Measurements from ENCODE around the gene GPR152.
"Not testable (repeated sequence)": the region's sequence is repeated elsewhere in the genome, so short reads cannot be mapped to it uniquely, and the experiment has no call there.

Gene GPR152

GRCh38 chr11:67428052-67429001 is 24.2 kb downstream of the GPR152 start, which contains the start of gene RPS6KB2:
RPS6KB2 (plus strand) TSS chr11:67428494; CDS start chr11:67428546, 52 bp downstream.
- Histone ChIP-seq H3K27me3 (ENCODE audit: insufficient read depth, poor library complexity, severe bottlenecking) (no peaks in the 10 kb centered on the region), H3K4me3 (replicated peaks; ENCODE audit: insufficient read depth, low read length) (peak within 1 kb of the TSS; percentile 84), H3K27ac (replicated peaks) (peak within 1 kb of the TSS; percentile 74)
- peak; percentile 95 to 98 for DNase-seq (ENCODE audit: low read depth in 1 of 2, low spot score in 1 of 2)
- TF ChIP-seq SPI1 (IDR thresholded peaks at IDR 0.05; ENCODE audit: borderline replicate concordance, low read depth), result peak; percentile 32; the same call in 1 of the 2 replicates
- peak; percentile 57; the same call in 1 of the 2 replicates for TF ChIP-seq POLR2AphosphoS5 (IDR thresholded peaks at IDR 0.05; ENCODE audit: low read depth)
- no peak for TF ChIP-seq REST (IDR thresholded peaks at IDR 0.05; ENCODE audit: insufficient replicate concordance, low read depth)
- peak; percentile 8; the same call in 1 of the 2 replicates for TF ChIP-seq GABPA (IDR thresholded peaks at IDR 0.05; ENCODE audit: low read depth)
- TF ChIP-seq CTCF (IDR thresholded peaks at IDR 0.05; ENCODE audit: insufficient read depth, low read length), result no peak

GRCh38 chr11:67427364-67427859 is 25.1 kb downstream of the GPR152 start:
- H3K4me3 ChIP-seq (replicated peaks; ENCODE audit: insufficient read depth, low read length), result peak overlapping the region; percentile 84
- not testable (repeated sequence) for DNase-seq (ENCODE audit: low read depth in 1 of 2, low spot score in 1 of 2); H3K27me3 ChIP-seq (ENCODE audit: insufficient read depth, poor library complexity, severe bottlenecking)
- peak overlapping the region; percentile 74 for H3K27ac ChIP-seq (replicated peaks)

- Histone ChIP-seq H3K27me3 (ENCODE audit: insufficient read depth, poor library complexity, severe bottlenecking) (no peaks in the 10 kb centered on the region), H3K4me3 (replicated peaks; ENCODE audit: insufficient read depth, low read length) (no peak overlapping the region), H3K27ac (replicated peaks) (no peak overlapping the region)
- TF ChIP-seq CTCF (IDR thresholded peaks at IDR 0.05; ENCODE audit: insufficient read depth, low read length), result no peak
- DNase-seq (ENCODE audit: low read depth in 1 of 2, low spot score in 1 of 2), result no peak
These were observed 28.5 kb downstream of the GPR152 start for GRCh38 chr11:67423891-67424613.

GRCh38 chr11:67423466-67423865 is 29.1 kb downstream of the GPR152 start:
- no peak for DNase-seq (ENCODE audit: low read depth in 1 of 2, low spot score in 1 of 2)
- TF ChIP-seq REST (IDR thresholded peaks at IDR 0.05; ENCODE audit: insufficient replicate concordance, low read depth) (no peak), CTCF (IDR thresholded peaks at IDR 0.05; ENCODE audit: insufficient read depth, low read length) (no peak), GABPA (IDR thresholded peaks at IDR 0.05; ENCODE audit: low read depth) (no peak), POLR2AphosphoS5 (IDR thresholded peaks at IDR 0.05; ENCODE audit: low read depth) (no peak), SPI1 (IDR thresholded peaks at IDR 0.05; ENCODE audit: borderline replicate concordance, low read depth) (no peak)
- H3K4me3 ChIP-seq (replicated peaks; ENCODE audit: insufficient read depth, low read length), result no peak overlapping the region
- H3K27me3 ChIP-seq (ENCODE audit: insufficient read depth, poor library complexity, severe bottlenecking), result no peaks in the 10 kb centered on the region
- no peak overlapping the region for H3K27ac ChIP-seq (replicated peaks)
